GM12801 (cell line): ENCODE measurements around the gene PTPA.

Experiments
- CTCF ChIP-seq: IDR thresholded peaks from one replicate; pipeline ENCODE4 v1.5.1; 2011; ENCODE audit warnings: control low read depth; ENCODE audit not compliant: insufficient read length; ENCODE audit errors: extremely low read depth

The PTPA gene

GRCh38 chr9:129142138-129142935, 31.1 kb downstream of the PTPA start:
- TF ChIP-seq CTCF, result no peak

- peak; percentile 78 for TF ChIP-seq CTCF
Measured at GRCh38 chr9:129143031-129143927, 32.1 kb downstream of the PTPA start.

- TF ChIP-seq CTCF, result no peak
Measured at GRCh38 chr9:129145316-129145715, 34.1 kb downstream of the PTPA start.

GRCh38 chr9:129145841-129146292, 34.7 kb downstream of the PTPA start:
- no peak for TF ChIP-seq CTCF

GRCh38 chr9:129146441-129146941, 35.3 kb downstream of the PTPA start:
- TF ChIP-seq CTCF, result no peak

- TF ChIP-seq CTCF, result no peak
Measured at GRCh38 chr9:129148463-129149204, 37.4 kb downstream of the PTPA start.
